H9 (cell line): ENCODE measurements around the gene DACH1. TPM values are rescaled to one million over a fixed set of nuclear protein-coding genes. Genes with fewer than 3 reads are reported as not detected.

Experiments
- DNase-seq: peaks from one replicate; pipeline ENCODE4 v3.0.0-alpha.2; 2017
- H2AFZ ChIP-seq: one replicate; pipeline ENCODE4 v1.6.1; 2013; ENCODE audit warnings: mild to moderate bottlenecking, low read length, control low read depth, moderate library complexity
- H2AK5ac ChIP-seq: 2 replicates; pipeline ENCODE4 v1.6.1; 2013; ENCODE audit warnings: low read length, control low read depth, mixed read lengths; ENCODE audit not compliant: insufficient read length
- H2BK120ac ChIP-seq: one replicate; pipeline ENCODE4 v1.6.1; 2013; ENCODE audit warnings: low read depth, mild to moderate bottlenecking, low read length, control low read depth, inconsistent platforms; ENCODE audit not compliant: poor library complexity, severe bottlenecking
- H2BK12ac ChIP-seq: 2 replicates; pipeline ENCODE4 v1.6.1; 2013; ENCODE audit warnings: low read length, control low read depth, mixed read lengths, low read depth; ENCODE audit not compliant: insufficient read length
- H2BK15ac ChIP-seq: 2 replicates; pipeline ENCODE4 v1.6.1; 2013; ENCODE audit warnings: low read depth, low read length, control low read depth
- H2BK20ac ChIP-seq: one replicate; pipeline ENCODE4 v1.6.1; 2013; ENCODE audit warnings: low read depth, mild to moderate bottlenecking, low read length, control low read depth, inconsistent platforms; ENCODE audit not compliant: poor library complexity, severe bottlenecking
- H2BK5ac ChIP-seq: 2 replicates; pipeline ENCODE4 v1.6.1; 2013; ENCODE audit warnings: low read length, control low read depth, mixed read lengths; ENCODE audit not compliant: insufficient read length
- H3K14ac ChIP-seq: 2 replicates; pipeline ENCODE4 v1.6.1; 2013; ENCODE audit warnings: low read length, control low read depth; ENCODE audit not compliant: insufficient read depth
- H3K18ac ChIP-seq: 2 replicates; pipeline ENCODE4 v1.6.1; 2013; ENCODE audit warnings: low read depth, mild to moderate bottlenecking, mixed read lengths, low read length, control low read depth; ENCODE audit not compliant: insufficient read length
- H3K23ac ChIP-seq: 2 replicates; pipeline ENCODE4 v1.6.1; 2013; ENCODE audit warnings: low read length, control low read depth, mixed read lengths, low read depth; ENCODE audit not compliant: insufficient read length
- H3K23me2 ChIP-seq: 2 replicates; pipeline ENCODE4 v1.6.1; 2013; ENCODE audit warnings: low read depth, mild to moderate bottlenecking, mixed read lengths, low read length, control low read depth; ENCODE audit not compliant: insufficient read length, poor library complexity, severe bottlenecking
- H3K27ac ChIP-seq: 2 replicates; pipeline ENCODE4 v1.5.1; 2013; ENCODE audit warnings: low read length, control low read depth, mixed read lengths, low read depth; ENCODE audit not compliant: insufficient read length
- H3K27me3 ChIP-seq: 2 replicates; pipeline ENCODE4 v1.6.1; 2013; ENCODE audit warnings: low read length, control low read depth, inconsistent platforms; ENCODE audit not compliant: insufficient read depth
- H3K4ac ChIP-seq: 2 replicates; pipeline ENCODE4 v1.6.1; 2013; ENCODE audit warnings: low read depth, mild to moderate bottlenecking, control low read depth, inconsistent platforms, low read length, moderate library complexity
- H3K4me1 ChIP-seq: 2 replicates; pipeline ENCODE4 v1.6.1; 2013; ENCODE audit warnings: low read length, control low read depth, inconsistent platforms; ENCODE audit not compliant: insufficient read depth
- H3K4me2 ChIP-seq: 2 replicates; pipeline ENCODE4 v1.6.1; 2013; ENCODE audit warnings: low read length, control low read depth, mixed read lengths; ENCODE audit not compliant: insufficient read length, insufficient read depth
- H3K56ac ChIP-seq: 2 replicates; pipeline ENCODE4 v1.6.1; 2013; ENCODE audit warnings: low read depth, mild to moderate bottlenecking, mixed read lengths, low read length, control low read depth; ENCODE audit not compliant: insufficient read length
- H3K79me1 ChIP-seq: 2 replicates; pipeline ENCODE4 v1.6.1; 2013; ENCODE audit warnings: low read depth, mild to moderate bottlenecking, moderate library complexity, low read length, control low read depth, inconsistent platforms; ENCODE audit not compliant: insufficient read depth, poor library complexity, severe bottlenecking
- H3K79me2 ChIP-seq: 2 replicates; pipeline ENCODE4 v1.6.1; 2013; ENCODE audit warnings: low read length, control low read depth, inconsistent platforms; ENCODE audit not compliant: insufficient read depth
- H3K9ac ChIP-seq: 2 replicates; pipeline ENCODE4 v1.6.1; 2013; ENCODE audit warnings: low read length, control low read depth, mixed read lengths; ENCODE audit not compliant: insufficient read length; ENCODE audit errors: extremely low read depth
- H3K9me3 ChIP-seq: one replicate; pipeline ENCODE4 v1.6.1; 2013; ENCODE audit warnings: low read depth, low read length, inconsistent platforms; ENCODE audit not compliant: control insufficient read depth
- H3T11ph ChIP-seq: one replicate; pipeline ENCODE4 v1.6.1; 2013; ENCODE audit warnings: mild to moderate bottlenecking, low read length, control low read depth, inconsistent platforms
- H4K20me1 ChIP-seq: one replicate; pipeline ENCODE4 v1.6.1; 2013; ENCODE audit not compliant: control insufficient read depth, insufficient read length, insufficient read depth
- H4K5ac ChIP-seq: 2 replicates; pipeline ENCODE4 v1.6.1; 2013; ENCODE audit warnings: low read depth, mild to moderate bottlenecking, mixed read lengths, low read length, control low read depth; ENCODE audit not compliant: insufficient read length
- H4K8ac ChIP-seq: replicated peaks from 2 replicates; pipeline ENCODE4 v1.6.1; 2013; ENCODE audit warnings: low read length, control low read depth, mixed read lengths, low read depth; ENCODE audit not compliant: insufficient read length
- H4K91ac ChIP-seq: 2 replicates; pipeline ENCODE4 v1.6.1; 2013; ENCODE audit warnings: low read depth, mild to moderate bottlenecking, moderate library complexity, mixed read lengths, low read length, control low read depth; ENCODE audit not compliant: insufficient read length
- H3K27ac Mint-ChIP-seq, 3 experiments: 2 replicates in 2 of 3; 3 replicates in 1 of 3; pipeline ENCODE4 v1.8.0; 2020 to 2021; ENCODE audit warnings: mixed read lengths in 3 of 3, mild to moderate bottlenecking in 1 of 3, moderate library complexity in 1 of 3
- H3K27me3 Mint-ChIP-seq: 2 replicates; pipeline ENCODE4 v1.8.0; 2021; ENCODE audit warnings: low read depth, mild to moderate bottlenecking, moderate library complexity, mixed read lengths
- H3K36me3 Mint-ChIP-seq, 3 experiments: 2 replicates in 2 of 3; 3 replicates in 1 of 3; pipeline ENCODE4 v1.8.0; 2020 to 2021; ENCODE audit warnings: low read depth in 3 of 3, mixed read lengths in 3 of 3; ENCODE audit not compliant: insufficient read depth in 1 of 3
- H3K4me1 Mint-ChIP-seq, 2 experiments: 2 replicates each; pipeline ENCODE4 v1.8.0; 2020; ENCODE audit warnings: mixed read lengths in 2 of 2
- H3K4me3 Mint-ChIP-seq, 2 experiments: 2 replicates in 1 of 2; 3 replicates in 1 of 2; pipeline ENCODE4 v1.8.0; 2020 to 2021; ENCODE audit warnings: mild to moderate bottlenecking in 2 of 2, mixed read lengths in 2 of 2, moderate library complexity in 1 of 2
- H3K9me3 Mint-ChIP-seq, 2 experiments: 2 replicates in 1 of 2; 3 replicates in 1 of 2; pipeline ENCODE4 v1.8.0; 2020; ENCODE audit warnings: mild to moderate bottlenecking in 2 of 2, mixed read lengths in 2 of 2, moderate library complexity in 1 of 2
- WGBS: extraction: QIAGEN DNeasy Blood & Tissue Kit; methylation state at CpG from one replicate; pipeline ENCODE4 v1.1.7; 2013; ENCODE audit warnings: missing lambda C conversion rate, low lambda C conversion rate, mixed read lengths; ENCODE audit not compliant: insufficient read length; ENCODE audit errors: extremely low coverage; 5-methylcytosine and 5-hydroxymethylcytosine counted together
- total RNA-seq: library from RNA; stranded (reverse); gene quantifications from 2 replicates; pipeline ENCODE4 v1.2.1, GENCODE V29; 2021
- TF ChIP-seq, protein P1 (sequence below): fragments of 200-600 bp; sonication (generic); conservative IDR thresholded peaks from 3 replicates; pipeline ENCODE4 v1.8.0; 2021; ENCODE audit warnings: antibody characterized with exemption, mild to moderate bottlenecking

Gene DACH1
- total RNA-seq, 1 experiment from 2014 or later: not detected

DNA sequence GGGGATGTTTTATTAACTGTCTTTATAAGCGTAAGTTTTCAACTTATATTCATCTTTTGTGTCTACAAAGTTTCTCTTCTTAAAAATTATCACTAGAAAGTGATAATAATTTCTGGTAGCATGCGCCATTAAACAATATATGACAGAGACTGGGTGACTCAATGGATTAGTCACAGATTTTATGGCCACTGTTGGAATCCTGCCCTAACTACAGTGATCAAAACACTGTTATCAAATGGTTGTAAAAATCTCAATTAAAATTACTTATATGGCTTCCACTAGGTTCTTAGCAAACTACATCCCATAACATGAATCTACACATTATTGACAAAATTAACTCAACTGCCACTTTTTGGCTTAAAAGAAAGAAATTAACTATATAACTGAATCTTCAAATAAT lies 350.0 kb downstream of the DACH1 start:
- Histone ChIP-seq H3K9me3 (no peaks in the 10 kb centered on the region), H3K56ac (no peak overlapping the region), H3K14ac (no peak overlapping the region), H3T11ph (no peak overlapping the region), H3K27ac (no peak overlapping the region), H4K20me1 (no peaks in the 10 kb centered on the region), H3K79me1 (no peaks in the 10 kb centered on the region), H3K23me2 (no peaks in the 10 kb centered on the region), H4K5ac (no peak overlapping the region), H3K18ac (no peak overlapping the region), H2AFZ (no peak overlapping the region), H2BK120ac (no peak overlapping the region), H2AK5ac (no peak overlapping the region), H4K91ac (no peak overlapping the region), H2BK12ac (no peak overlapping the region), H3K4me1 (no peaks in the 10 kb centered on the region), H2BK20ac (no peak overlapping the region), H2BK15ac (no peak overlapping the region), H3K9ac (no peak overlapping the region), H4K8ac (no peak overlapping the region), H3K79me2 (no peaks in the 10 kb centered on the region), H3K4ac (no peak overlapping the region), H2BK5ac (no peak overlapping the region), H3K27me3 (no peaks in the 10 kb centered on the region), H3K4me2 (no peak overlapping the region), H3K23ac (no peak overlapping the region)
- Mint-ChIP-seq H3K27ac (no peak overlapping the region), H3K9me3 (no peaks in the 10 kb centered on the region), H3K36me3 (no peaks in the 10 kb centered on the region), H3K4me1 (peaks cover 0 to 5% of the 10 kb centered on the region in 2 experiments; a peak in 1 of 4 replicates), H3K27me3 (no peaks in the 10 kb centered on the region), H3K4me3 (no peak overlapping the region)
- TF ChIP-seq, protein P1, sequence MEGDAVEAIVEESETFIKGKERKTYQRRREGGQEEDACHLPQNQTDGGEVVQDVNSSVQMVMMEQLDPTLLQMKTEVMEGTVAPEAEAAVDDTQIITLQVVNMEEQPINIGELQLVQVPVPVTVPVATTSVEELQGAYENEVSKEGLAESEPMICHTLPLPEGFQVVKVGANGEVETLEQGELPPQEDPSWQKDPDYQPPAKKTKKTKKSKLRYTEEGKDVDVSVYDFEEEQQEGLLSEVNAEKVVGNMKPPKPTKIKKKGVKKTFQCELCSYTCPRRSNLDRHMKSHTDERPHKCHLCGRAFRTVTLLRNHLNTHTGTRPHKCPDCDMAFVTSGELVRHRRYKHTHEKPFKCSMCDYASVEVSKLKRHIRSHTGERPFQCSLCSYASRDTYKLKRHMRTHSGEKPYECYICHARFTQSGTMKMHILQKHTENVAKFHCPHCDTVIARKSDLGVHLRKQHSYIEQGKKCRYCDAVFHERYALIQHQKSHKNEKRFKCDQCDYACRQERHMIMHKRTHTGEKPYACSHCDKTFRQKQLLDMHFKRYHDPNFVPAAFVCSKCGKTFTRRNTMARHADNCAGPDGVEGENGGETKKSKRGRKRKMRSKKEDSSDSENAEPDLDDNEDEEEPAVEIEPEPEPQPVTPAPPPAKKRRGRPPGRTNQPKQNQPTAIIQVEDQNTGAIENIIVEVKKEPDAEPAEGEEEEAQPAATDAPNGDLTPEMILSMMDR: no peak
- WGBS: no CpG with 5 or more reads among the region's 2 CpGs
- DNase-seq: no peak
